ENCODE results near the gene PAXX. TPM values are rescaled to one million over a fixed set of nuclear protein-coding genes. Genes with fewer than 3 reads are reported as not detected.

PAXX gene
- total RNA-seq, 1 donor from 2014 or later, result 10.0 TPM

DNA sequence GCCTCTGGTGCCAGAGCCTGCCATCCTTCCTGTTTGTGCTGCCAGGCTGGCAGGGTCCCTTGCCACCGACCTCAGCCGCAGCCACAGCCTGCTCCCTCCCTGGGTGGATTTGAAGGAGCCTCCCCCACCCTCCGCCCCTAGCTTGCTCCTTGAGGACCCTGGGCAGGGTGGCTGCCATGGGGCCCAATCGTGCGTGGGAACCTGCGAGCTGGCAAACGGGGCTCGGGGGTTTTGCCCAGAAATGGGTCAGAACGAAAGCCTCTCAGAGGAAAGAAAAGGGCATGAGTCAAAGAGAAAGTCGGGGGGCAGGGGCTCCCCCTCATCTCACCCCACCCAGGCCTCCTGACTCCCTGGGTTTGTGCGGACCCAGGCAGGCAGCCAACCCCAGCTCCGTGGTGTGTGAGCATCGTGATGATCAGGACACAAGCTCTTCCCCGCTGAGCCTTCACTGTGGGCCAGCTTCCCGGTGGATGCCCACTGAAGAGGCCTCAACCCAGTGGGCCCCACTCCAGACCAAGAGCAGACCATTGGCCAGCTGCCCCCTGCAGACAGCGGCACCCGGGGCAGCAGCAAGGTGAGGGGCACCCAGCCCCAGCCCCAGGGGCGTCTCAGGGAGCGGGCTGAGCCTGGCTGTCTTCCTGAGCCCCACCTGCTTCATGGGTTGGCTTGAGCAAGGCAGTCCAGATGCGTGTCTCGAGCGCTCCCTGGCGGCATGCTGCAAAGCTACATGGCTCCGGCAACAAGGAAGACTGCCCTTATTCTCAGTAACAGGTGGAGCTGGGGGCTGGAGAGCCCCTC, 42.7 kb downstream of the PAXX start:
- FAIRE-seq (no peak), DNase-seq (ENCODE audit: low read depth) (peak; percentile 70)
- Histone ChIP-seq H3K27me3 (ENCODE audit: control insufficient read depth, insufficient read depth, low read length) (no peaks in the 10 kb centered on the region), H3K36me3 (ENCODE audit: control insufficient read depth, insufficient read depth, low read length) (peaks cover 2% of the 10 kb centered on the region), H3K4me3 (ENCODE audit: low read depth, low read length) (no peak overlapping the region)
- TF ChIP-seq, protein P1, sequence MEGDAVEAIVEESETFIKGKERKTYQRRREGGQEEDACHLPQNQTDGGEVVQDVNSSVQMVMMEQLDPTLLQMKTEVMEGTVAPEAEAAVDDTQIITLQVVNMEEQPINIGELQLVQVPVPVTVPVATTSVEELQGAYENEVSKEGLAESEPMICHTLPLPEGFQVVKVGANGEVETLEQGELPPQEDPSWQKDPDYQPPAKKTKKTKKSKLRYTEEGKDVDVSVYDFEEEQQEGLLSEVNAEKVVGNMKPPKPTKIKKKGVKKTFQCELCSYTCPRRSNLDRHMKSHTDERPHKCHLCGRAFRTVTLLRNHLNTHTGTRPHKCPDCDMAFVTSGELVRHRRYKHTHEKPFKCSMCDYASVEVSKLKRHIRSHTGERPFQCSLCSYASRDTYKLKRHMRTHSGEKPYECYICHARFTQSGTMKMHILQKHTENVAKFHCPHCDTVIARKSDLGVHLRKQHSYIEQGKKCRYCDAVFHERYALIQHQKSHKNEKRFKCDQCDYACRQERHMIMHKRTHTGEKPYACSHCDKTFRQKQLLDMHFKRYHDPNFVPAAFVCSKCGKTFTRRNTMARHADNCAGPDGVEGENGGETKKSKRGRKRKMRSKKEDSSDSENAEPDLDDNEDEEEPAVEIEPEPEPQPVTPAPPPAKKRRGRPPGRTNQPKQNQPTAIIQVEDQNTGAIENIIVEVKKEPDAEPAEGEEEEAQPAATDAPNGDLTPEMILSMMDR (IDR thresholded peaks at IDR 0.05; ENCODE audit: insufficient read depth, low read length, severe bottlenecking), result peak; percentile 98

DNA sequence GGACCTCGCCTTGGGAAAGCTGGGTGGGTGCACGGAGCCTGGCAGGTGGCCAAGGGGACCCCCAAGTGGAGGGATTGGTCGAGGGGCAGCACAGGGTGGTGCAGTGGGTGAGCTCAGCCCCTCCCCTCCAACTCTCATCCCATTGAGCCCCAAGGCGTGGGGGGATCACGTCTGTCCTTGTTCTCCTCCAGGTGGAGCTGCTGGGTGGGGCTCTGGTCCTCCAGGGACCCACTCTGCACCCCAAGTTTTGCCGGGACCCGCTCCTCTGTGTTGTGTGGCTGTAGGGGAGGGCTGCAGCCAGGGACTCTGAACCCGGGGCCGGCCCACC, 43.2 kb downstream of the PAXX start:
- no peak overlapping the region for H3K4me3 ChIP-seq (ENCODE audit: low read depth, low read length)
- TF ChIP-seq, protein P1 (IDR thresholded peaks at IDR 0.05; ENCODE audit: insufficient read depth, low read length, severe bottlenecking), result no peak

DNA sequence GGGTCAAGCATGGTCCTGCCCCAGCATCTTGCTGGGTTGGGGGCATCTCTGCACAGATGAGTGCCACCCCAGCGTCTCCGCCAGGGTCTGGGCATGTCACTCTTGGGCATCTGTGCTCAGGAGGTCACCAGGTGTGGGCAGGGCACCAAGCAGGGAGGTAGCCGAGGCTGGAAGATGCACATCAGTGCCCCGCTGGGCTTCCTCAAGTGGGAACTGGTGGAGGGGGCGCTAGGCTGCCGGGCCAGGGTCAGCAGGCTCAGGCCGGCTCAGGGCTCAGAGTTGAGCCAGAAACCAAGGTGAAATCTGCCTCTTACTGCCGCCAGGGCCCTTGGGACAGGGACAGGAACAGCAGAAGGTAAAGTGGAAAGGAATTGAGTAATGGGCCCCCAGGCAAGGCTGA, 43.7 kb downstream of the PAXX start:
- H3K36me3 ChIP-seq (ENCODE audit: control insufficient read depth, insufficient read depth, low read length), result peaks cover 3% of the 10 kb centered on the region
- H3K27me3 ChIP-seq (ENCODE audit: control insufficient read depth, insufficient read depth, low read length), result no peaks in the 10 kb centered on the region
- TF ChIP-seq, protein P1 (IDR thresholded peaks at IDR 0.05; ENCODE audit: insufficient read depth, low read length, severe bottlenecking), result no peak
- DNase-seq (ENCODE audit: low read depth) (no peak), FAIRE-seq (no peak)
- H3K4me3 ChIP-seq (ENCODE audit: low read depth, low read length), result no peak overlapping the region

More for the DNA sequence above, 43.2 kb downstream of the PAXX start:
- no peak for FAIRE-seq
- H3K27me3 ChIP-seq (ENCODE audit: control insufficient read depth, insufficient read depth, low read length), result no peaks in the 10 kb centered on the region
- no peak for DNase-seq (ENCODE audit: low read depth)
- peaks cover 3% of the 10 kb centered on the region for H3K36me3 ChIP-seq (ENCODE audit: control insufficient read depth, insufficient read depth, low read length)

DNA sequence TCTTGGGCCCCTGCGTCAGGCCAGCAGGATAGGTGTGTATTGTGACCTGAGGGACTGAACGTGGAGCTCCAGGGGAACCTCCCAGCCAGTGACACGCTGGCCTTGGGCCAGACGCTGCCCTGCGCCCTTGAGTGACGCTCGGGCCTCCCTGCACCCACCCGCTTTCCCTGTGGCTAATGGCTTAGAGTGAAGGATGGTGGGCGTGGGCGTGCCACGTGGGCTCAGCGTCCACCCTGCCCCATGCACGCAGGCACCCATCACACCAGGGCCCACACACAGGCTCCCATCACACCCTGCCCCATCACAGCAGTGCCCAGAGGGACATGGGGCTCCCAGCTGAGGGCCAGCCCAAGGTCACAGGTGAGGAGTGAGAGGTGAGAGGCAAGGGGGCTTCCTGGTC, 44.8 kb downstream of the PAXX start:
- DNase-seq (ENCODE audit: low read depth) (no peak), FAIRE-seq (no peak)
- TF ChIP-seq, protein P1 (IDR thresholded peaks at IDR 0.05; ENCODE audit: insufficient read depth, low read length, severe bottlenecking), result no peak
- no peak overlapping the region for H3K4me3 ChIP-seq (ENCODE audit: low read depth, low read length)
- H3K36me3 ChIP-seq (ENCODE audit: control insufficient read depth, insufficient read depth, low read length), result peaks cover 4% of the 10 kb centered on the region
- no peaks in the 10 kb centered on the region for H3K27me3 ChIP-seq (ENCODE audit: control insufficient read depth, insufficient read depth, low read length)

DNA sequence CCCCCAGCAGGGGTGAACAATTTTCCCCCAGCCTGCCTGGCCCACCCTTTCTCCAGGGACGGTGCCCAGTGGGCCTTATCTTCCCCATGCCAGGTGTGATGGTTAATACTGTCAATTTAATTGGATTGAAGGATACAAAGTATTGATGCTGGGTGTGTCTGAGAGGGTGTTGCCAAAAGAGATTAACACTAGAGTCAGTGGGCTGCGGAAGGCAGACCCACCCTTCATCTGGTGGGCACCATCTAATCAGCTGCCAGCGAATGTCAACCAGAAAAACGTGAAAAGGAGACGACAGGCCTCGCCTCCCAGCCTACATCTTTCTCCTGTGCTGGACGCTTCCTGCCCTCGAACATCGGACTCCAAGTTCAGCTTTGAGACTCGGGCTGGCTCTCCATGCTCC, 45.3 kb downstream of the PAXX start:
- DNase-seq (ENCODE audit: low read depth), result no peak
- Histone ChIP-seq H3K36me3 (ENCODE audit: control insufficient read depth, insufficient read depth, low read length) (peaks cover 4% of the 10 kb centered on the region), H3K4me3 (ENCODE audit: low read depth, low read length) (no peak overlapping the region), H3K27me3 (ENCODE audit: control insufficient read depth, insufficient read depth, low read length) (no peaks in the 10 kb centered on the region)
- no peak for FAIRE-seq
- TF ChIP-seq, protein P1 (IDR thresholded peaks at IDR 0.05; ENCODE audit: insufficient read depth, low read length, severe bottlenecking), result no peak

DNA sequence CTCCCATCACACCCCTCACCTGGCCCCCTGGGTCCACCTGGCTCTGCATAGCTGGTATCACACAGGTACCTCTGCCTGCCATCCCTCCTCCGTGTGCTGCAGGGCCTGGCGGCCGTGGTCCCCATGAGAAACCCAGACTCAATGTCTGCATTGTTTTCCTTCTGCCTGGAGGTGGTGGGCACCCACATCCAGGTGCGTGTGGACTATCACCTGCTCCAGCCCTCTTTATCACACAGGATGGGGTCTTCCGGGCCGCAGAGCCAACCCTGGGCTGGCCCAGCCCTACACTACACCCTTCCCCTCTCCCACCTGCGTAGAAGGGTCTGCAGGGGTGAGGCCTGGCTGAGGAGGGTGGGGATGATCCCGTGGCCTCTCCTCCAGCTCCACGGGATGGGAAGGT, 46.7 kb downstream of the PAXX start:
- peaks cover 6% of the 10 kb centered on the region for H3K36me3 ChIP-seq (ENCODE audit: control insufficient read depth, insufficient read depth, low read length)
- DNase-seq (ENCODE audit: low read depth) (no peak), FAIRE-seq (no peak)
- TF ChIP-seq, protein P1 (IDR thresholded peaks at IDR 0.05; ENCODE audit: insufficient read depth, low read length, severe bottlenecking), result no peak
- H3K27me3 ChIP-seq (ENCODE audit: control insufficient read depth, insufficient read depth, low read length), result no peaks in the 10 kb centered on the region
- no peak overlapping the region for H3K4me3 ChIP-seq (ENCODE audit: low read depth, low read length)

Measured in bronchial epithelial cell (primary cell).